HG03064 (cell line): Measurements from ENCODE around the gene PGF.
A peak's percentile ranks its signal among the peaks of the same experiment; 100 is the strongest.
"Not testable (repeated sequence)": the region's sequence is repeated elsewhere in the genome, so short reads cannot be mapped to it uniquely, and the experiment has no call there.

ENCODE experiments used
- ATAC-seq: cut with Tn5 transposase; IDR thresholded peaks from one replicate; pipeline ENCODE4 v1.9.1; 2021; ENCODE audit warnings: low read depth; ENCODE audit not compliant: unreplicated experiment

Gene PGF

GRCh38 chr14:74955229-74956026, at the start of gene PGF:
Gene PGF, minus strand, starts transcription at chr14:74955597. Its CDS starts 355 bp downstream, at chr14:74955242.
- no peak for ATAC-seq

GRCh38 chr14:75003250-75004027, 48.0 kb upstream of the PGF start:
- no peak for ATAC-seq

GRCh38 chr14:75002392-75003249, 47.2 kb upstream of the PGF start, which contains the start of gene EIF2B2:
Gene EIF2B2, plus strand, starts transcription at chr14:75002921. Its CDS starts 70 bp downstream, at chr14:75002991.
- ATAC-seq, result peak; percentile 99

GRCh38 chr14:75001899-75002298, 46.5 kb upstream of the PGF start:
- ATAC-seq, result no peak

GRCh38 chr14:75001261-75001660, 45.9 kb upstream of the PGF start:
- no peak for ATAC-seq

GRCh38 chr14:74995781-74996180, 40.4 kb upstream of the PGF start:
- ATAC-seq, result not testable (repeated sequence)

GRCh38 chr14:74994182-74994581, 38.8 kb upstream of the PGF start:
- ATAC-seq, result not testable (repeated sequence)

GRCh38 chr14:74988993-74989392, 33.6 kb upstream of the PGF start:
- no peak for ATAC-seq

GRCh38 chr14:74988131-74988530, 32.7 kb upstream of the PGF start:
- ATAC-seq, result no peak

GRCh38 chr14:74985806-74986205, 30.4 kb upstream of the PGF start:
- ATAC-seq, result no peak

GRCh38 chr14:74985028-74985310, 29.6 kb upstream of the PGF start:
- no peak for ATAC-seq

- ATAC-seq, result no peak
Measured at GRCh38 chr14:74984236-74985027, 29.0 kb upstream of the PGF start.

GRCh38 chr14:74983343-74983742, 27.9 kb upstream of the PGF start:
- ATAC-seq, result no peak

GRCh38 chr14:74982661-74983060, 27.3 kb upstream of the PGF start:
- no peak for ATAC-seq

GRCh38 chr14:74981833-74982232, 26.4 kb upstream of the PGF start:
- no peak for ATAC-seq

GRCh38 chr14:74981462-74981782, 26.0 kb upstream of the PGF start:
- ATAC-seq, result no peak

- ATAC-seq, result no peak
Measured at GRCh38 chr14:74980731-74981461, 25.5 kb upstream of the PGF start.

- ATAC-seq, result no peak
Measured at GRCh38 chr14:74980398-74980730, 25.0 kb upstream of the PGF start.

- no peak for ATAC-seq
Measured at GRCh38 chr14:74979442-74980397, 24.3 kb upstream of the PGF start.
